ENCODE measurements around the gene KLHL29. TPM values are rescaled to one million over a fixed set of nuclear protein-coding genes. Genes with fewer than 3 reads are reported as not detected.

KLHL29 gene
- total and polyA plus RNA-seq, 2 of the 13 experiments (the other 11 are each of a cell fraction or from before 2014, with no cell fraction given), result 0.01 TPM; not detected in 1

DNA sequence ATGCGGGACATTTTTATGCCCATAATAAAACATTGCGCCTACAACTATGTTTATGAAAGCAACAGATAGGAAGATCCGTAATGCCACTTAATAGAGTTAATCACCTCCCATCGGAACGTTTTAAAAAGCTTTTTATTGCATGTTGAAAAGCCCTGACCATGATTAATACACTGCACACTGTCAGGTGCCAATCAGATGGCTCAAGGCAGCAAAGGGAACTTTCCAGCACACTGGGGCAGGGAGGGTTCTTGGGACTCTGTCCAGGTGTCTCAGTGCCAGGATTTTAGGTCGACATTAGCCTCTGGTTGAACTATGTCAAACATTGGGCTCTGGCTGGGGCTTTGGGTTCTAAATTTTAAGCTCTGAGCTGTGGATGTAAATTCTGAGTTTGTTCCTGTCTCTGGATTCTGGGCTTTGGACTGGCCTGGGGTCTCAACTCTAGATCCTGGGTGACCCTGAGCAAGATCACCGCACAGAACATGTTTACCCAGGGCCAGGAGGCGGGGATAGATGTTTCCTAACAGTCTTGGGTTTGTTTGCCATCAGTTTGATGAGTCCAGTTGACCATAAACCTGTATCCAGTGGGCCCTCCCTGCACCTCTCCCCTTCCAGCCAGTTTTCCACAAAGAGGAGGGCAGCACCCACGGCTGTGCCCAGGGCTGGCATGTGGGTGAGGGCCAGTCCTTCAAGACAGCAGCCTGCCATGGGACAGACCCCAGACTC, 279.2 kb downstream of the KLHL29 start (continued):
- TF ChIP-seq ZBTB40 (IDR thresholded peaks at IDR 0.05), result no peak
- no peak for TF ChIP-seq ZBTB40 (CRISPR knock-in tag; IDR thresholded peaks at IDR 0.05)
- no peak for TF ChIP-seq PHF21A (CRISPR knock-in tag; IDR thresholded peaks at IDR 0.05)
- no peak for TF ChIP-seq ZNF777 (CRISPR knock-in tag; IDR thresholded peaks at IDR 0.05)
- no peak for TF ChIP-seq ZFP36L1 (CRISPR knock-in tag; IDR thresholded peaks at IDR 0.05)
- no peak for TF ChIP-seq SRSF4 (IDR thresholded peaks at IDR 0.05; ENCODE audit: low read depth, low read length, poor library complexity, severe bottlenecking)
- TF ChIP-seq HNRNPLL (IDR thresholded peaks at IDR 0.05; ENCODE audit: low read depth, low read length, poor library complexity, severe bottlenecking), result no peak
- TF ChIP-seq FOXO1 (CRISPR knock-in tag; IDR thresholded peaks at IDR 0.05), result peak; percentile 49; the same call in 1 of the 2 replicates
- TF ChIP-seq ZNF264 (CRISPR knock-in tag; IDR thresholded peaks at IDR 0.05), result no peak
- no peak for TF ChIP-seq SIX4 (CRISPR knock-in tag; IDR thresholded peaks at IDR 0.05)
- TF ChIP-seq, protein P1, sequence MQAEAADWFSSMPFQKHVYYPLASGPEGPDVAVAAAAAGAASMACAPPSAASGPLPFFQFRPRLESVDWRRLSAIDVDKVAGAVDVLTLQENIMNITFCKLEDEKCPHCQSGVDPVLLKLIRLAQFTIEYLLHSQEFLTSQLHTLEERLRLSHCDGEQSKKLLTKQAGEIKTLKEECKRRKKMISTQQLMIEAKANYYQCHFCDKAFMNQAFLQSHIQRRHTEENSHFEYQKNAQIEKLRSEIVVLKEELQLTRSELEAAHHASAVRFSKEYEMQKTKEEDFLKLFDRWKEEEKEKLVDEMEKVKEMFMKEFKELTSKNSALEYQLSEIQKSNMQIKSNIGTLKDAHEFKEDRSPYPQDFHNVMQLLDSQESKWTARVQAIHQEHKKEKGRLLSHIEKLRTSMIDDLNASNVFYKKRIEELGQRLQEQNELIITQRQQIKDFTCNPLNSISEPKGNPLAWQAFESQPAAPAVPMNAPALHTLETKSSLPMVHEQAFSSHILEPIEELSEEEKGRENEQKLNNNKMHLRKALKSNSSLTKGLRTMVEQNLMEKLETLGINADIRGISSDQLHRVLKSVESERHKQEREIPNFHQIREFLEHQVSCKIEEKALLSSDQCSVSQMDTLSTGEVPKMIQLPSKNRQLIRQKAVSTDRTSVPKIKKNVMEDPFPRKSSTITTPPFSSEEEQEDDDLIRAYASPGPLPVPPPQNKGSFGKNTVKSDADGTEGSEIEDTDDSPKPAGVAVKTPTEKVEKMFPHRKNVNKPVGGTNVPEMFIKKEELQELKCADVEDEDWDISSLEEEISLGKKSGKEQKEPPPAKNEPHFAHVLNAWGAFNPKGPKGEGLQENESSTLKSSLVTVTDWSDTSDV (CRISPR knock-in tag; IDR thresholded peaks at IDR 0.05), result no peak
- TF ChIP-seq MTA3 (CRISPR knock-in tag; IDR thresholded peaks at IDR 0.05), result no peak
- no peak for TF ChIP-seq LCORL (IDR thresholded peaks at IDR 0.05)
- 0 out of 2 replicates have a peak, but pooled peaks have one; percentile 53 for TF ChIP-seq LCORL (CRISPR knock-in tag; IDR thresholded peaks at IDR 0.05)
- no peak for TF ChIP-seq SPEN (CRISPR knock-in tag; IDR thresholded peaks at IDR 0.05; ENCODE audit: low read depth)
- no peak for TF ChIP-seq MIER3 (CRISPR knock-in tag; IDR thresholded peaks at IDR 0.05; ENCODE audit: borderline replicate concordance)
- TF ChIP-seq ZNF382 (CRISPR knock-in tag; IDR thresholded peaks at IDR 0.05; ENCODE audit: borderline replicate concordance), result no peak
- TF ChIP-seq ZMYM4 (CRISPR knock-in tag; IDR thresholded peaks at IDR 0.05), result 0 out of 2 replicates have a peak, but pooled peaks have one; percentile 38
- TF ChIP-seq HDAC6 (IDR thresholded peaks at IDR 0.05; ENCODE audit: low read depth, low read length), result no peak
- no peak for TF ChIP-seq JUN (CRISPR knock-in tag; IDR thresholded peaks at IDR 0.05)

Data from HepG2 (cell line).